KMS-11 (cell line): ENCODE results near the gene NPEPL1.

Source experiments
- H2AFZ ChIP-seq: fragments of 200-600 bp; sonication (generic); 2 replicates; pipeline ENCODE4 v1.6.1; 2016; ENCODE audit warnings: antibody characterized with exemption, mixed run types, low read depth
- H3K27ac ChIP-seq: fragments of 200-600 bp; sonication (generic); 2 replicates; pipeline ENCODE4 v1.6.1; 2016; ENCODE audit warnings: mild to moderate bottlenecking, mixed run types
- H3K27me3 ChIP-seq: fragments of 200-600 bp; sonication (generic); 2 replicates; pipeline ENCODE4 v1.6.1; 2017; ENCODE audit warnings: mild to moderate bottlenecking, low read depth, mixed run types, moderate library complexity; ENCODE audit not compliant: insufficient read depth
- H3K36me3 ChIP-seq: fragments of 200-600 bp; sonication (generic); 2 replicates; pipeline ENCODE4 v1.6.1; 2017; ENCODE audit warnings: mild to moderate bottlenecking, mixed run types; ENCODE audit not compliant: insufficient read depth
- H3K4me1 ChIP-seq: fragments of 200-600 bp; sonication (generic); 2 replicates; pipeline ENCODE4 v1.6.1; 2016; ENCODE audit warnings: mild to moderate bottlenecking, low read depth, mixed run types; ENCODE audit not compliant: poor library complexity, severe bottlenecking
- H3K4me2 ChIP-seq: fragments of 200-600 bp; sonication (generic); 2 replicates; pipeline ENCODE4 v1.7.0; 2016; ENCODE audit warnings: mild to moderate bottlenecking, mixed run types
- H3K4me3 ChIP-seq: fragments of 200-600 bp; sonication (generic); IDR thresholded peaks from 2 replicates; pipeline ENCODE4 v1.6.1; 2017; ENCODE audit warnings: low read depth, low read length, mixed read lengths; ENCODE audit not compliant: insufficient read depth
- H3K79me2 ChIP-seq: fragments of 200-600 bp; sonication (generic); 2 replicates; pipeline ENCODE4 v1.6.1; 2016; ENCODE audit warnings: low read depth, mixed run types; ENCODE audit not compliant: insufficient read depth
- H3K9ac ChIP-seq: fragments of 200-600 bp; sonication (generic); 2 replicates; pipeline ENCODE4 v1.6.1; 2016; ENCODE audit warnings: mild to moderate bottlenecking, mixed run types
- H4K20me1 ChIP-seq: fragments of 200-600 bp; sonication (generic); 2 replicates; pipeline ENCODE4 v1.6.1; 2016; ENCODE audit warnings: mild to moderate bottlenecking, mixed run types; ENCODE audit not compliant: insufficient read depth
- CTCF ChIP-seq: fragments of 200-600 bp; sonication (generic); conservative IDR thresholded peaks from 2 replicates; pipeline ENCODE4 v1.6.1; 2017; ENCODE audit warnings: low read depth, mild to moderate bottlenecking, antibody characterized with exemption, low read length, moderate library complexity, mixed read lengths

NPEPL1 gene

GRCh38 chr20:58656831-58657230, 35.8 kb upstream of the NPEPL1 start:
- Histone ChIP-seq H3K9ac (no peak overlapping the region), H3K27ac (no peak overlapping the region), H3K79me2 (peaks cover 78% of the 10 kb centered on the region), H3K4me2 (no peak overlapping the region), H4K20me1 (no peaks in the 10 kb centered on the region; the same call in 1 of the 2 replicates), H3K27me3 (no peaks in the 10 kb centered on the region), H3K4me1 (peaks cover 26% of the 10 kb centered on the region), H3K4me3 (no peak overlapping the region), H3K36me3 (no peaks in the 10 kb centered on the region), H2AFZ (no peak overlapping the region)
- TF ChIP-seq CTCF = no peak

- H3K27ac ChIP-seq = no peak overlapping the region
- H4K20me1 ChIP-seq = no peaks in the 10 kb centered on the region; the same call in 1 of the 2 replicates
- no peak overlapping the region for H3K9ac ChIP-seq
- peaks cover 74% of the 10 kb centered on the region for H3K79me2 ChIP-seq
- no peak overlapping the region for H3K4me3 ChIP-seq
- H3K4me2 ChIP-seq = no peak overlapping the region
- TF ChIP-seq CTCF = no peak
- H3K27me3 ChIP-seq = no peaks in the 10 kb centered on the region
- H3K36me3 ChIP-seq = no peaks in the 10 kb centered on the region
- H3K4me1 ChIP-seq = peaks cover 26% of the 10 kb centered on the region
- H2AFZ ChIP-seq = no peak overlapping the region
These were observed 35.3 kb upstream of the NPEPL1 start for GRCh38 chr20:58657262-58657661.

GRCh38 chr20:58657986-58658385, 34.6 kb upstream of the NPEPL1 start:
- Histone ChIP-seq H3K27me3 (no peaks in the 10 kb centered on the region), H3K36me3 (no peaks in the 10 kb centered on the region), H3K79me2 (peaks cover 67% of the 10 kb centered on the region), H3K27ac (no peak overlapping the region), H3K4me1 (peaks cover 23% of the 10 kb centered on the region), H4K20me1 (no peaks in the 10 kb centered on the region; the same call in 1 of the 2 replicates), H3K4me2 (no peak overlapping the region), H3K9ac (no peak overlapping the region), H3K4me3 (no peak overlapping the region), H2AFZ (no peak overlapping the region)
- TF ChIP-seq CTCF = no peak

- peaks cover 59% of the 10 kb centered on the region for H3K79me2 ChIP-seq
- no peaks in the 10 kb centered on the region for H3K36me3 ChIP-seq
- peaks cover 15% of the 10 kb centered on the region for H3K4me1 ChIP-seq
- H2AFZ ChIP-seq = no peak overlapping the region
- no peak overlapping the region for H3K4me3 ChIP-seq
- no peaks in the 10 kb centered on the region for H3K27me3 ChIP-seq
- no peak for TF ChIP-seq CTCF
- H3K4me2 ChIP-seq = no peak overlapping the region
- H3K9ac ChIP-seq = no peak overlapping the region
- no peak overlapping the region for H3K27ac ChIP-seq
- no peaks in the 10 kb centered on the region; the same call in 1 of the 2 replicates for H4K20me1 ChIP-seq
These were observed 33.8 kb upstream of the NPEPL1 start for GRCh38 chr20:58658760-58659159.
